SK-N-SH treated with all-trans-retinoic acid at 6 μM for 48 hours (cell line): Measurements from ENCODE around the gene PVALB.

Experiments used
- ATAC-seq: fragments of 200-7000 bp; cut with Tn5 transposase; 3 replicates; pipeline ENCODE4 v1.9.1; 2020; ENCODE audit warnings: mild to moderate bottlenecking, moderate library complexity
- ARNTL ChIP-seq: fragments of 450-650 bp; formaldehyde crosslinking; IDR thresholded peaks from 2 replicates; pipeline ENCODE4 v1.5.0; 2020; ENCODE audit warnings: low read depth, mild to moderate bottlenecking, moderate library complexity, borderline replicate concordance
- BACH2 ChIP-seq: fragments of 250-450 bp; sonication (Bioruptor Pico); IDR thresholded peaks from 2 replicates; pipeline ENCODE4 v1.9.0; 2021; ENCODE audit warnings: mild to moderate bottlenecking, borderline replicate concordance
- CSDC2 ChIP-seq: fragments of 250-450 bp; sonication (Bioruptor Pico); IDR thresholded peaks from 2 replicates; pipeline ENCODE4 v1.5.0; 2020; ENCODE audit warnings: mild to moderate bottlenecking, moderate library complexity
- CSRNP3 ChIP-seq: fragments of 250-450 bp; sonication (Bioruptor Pico); IDR thresholded peaks from 2 replicates; pipeline ENCODE4 v1.5.1; 2021; ENCODE audit warnings: mild to moderate bottlenecking, moderate library complexity
- ESRRG ChIP-seq: fragments of 250-450 bp; sonication (Bioruptor Pico); IDR thresholded peaks from 2 replicates; pipeline ENCODE4 v1.6.1; 2021; ENCODE audit warnings: mild to moderate bottlenecking
- GLIS3 ChIP-seq: fragments of 250-450 bp; sonication (Bioruptor Pico); IDR thresholded peaks from 2 replicates; pipeline ENCODE4 v1.5.0; 2020; ENCODE audit warnings: mild to moderate bottlenecking, moderate library complexity
- ISL1 ChIP-seq: fragments of 250-450 bp; sonication (Bioruptor Pico); IDR thresholded peaks from 2 replicates; pipeline ENCODE4 v2.1.2; 2022; ENCODE audit warnings: mild to moderate bottlenecking, moderate library complexity
- OSR1 ChIP-seq: fragments of 250-450 bp; sonication (Bioruptor Pico); IDR thresholded peaks from 2 replicates; pipeline ENCODE4 v1.8.0; 2022; ENCODE audit warnings: moderate library complexity, mild to moderate bottlenecking, inconsistent platforms
- POU6F1 ChIP-seq: fragments of 250-450 bp; sonication (Bioruptor Pico); IDR thresholded peaks from 2 replicates; pipeline ENCODE4 v1.8.0; 2021; ENCODE audit warnings: low read depth, mild to moderate bottlenecking, moderate library complexity, borderline replicate concordance
- PPARA ChIP-seq: fragments of 250-450 bp; sonication (Bioruptor Pico); IDR thresholded peaks from 2 replicates; pipeline ENCODE4 v1.5.0; 2020; ENCODE audit warnings: mild to moderate bottlenecking, borderline replicate concordance
- RARB ChIP-seq: fragments of 250-450 bp; sonication (Bioruptor Pico); IDR thresholded peaks from 2 replicates; pipeline ENCODE4 v1.8.0; 2021; ENCODE audit warnings: mild to moderate bottlenecking, moderate library complexity
- SNAI2 ChIP-seq: fragments of 250-450 bp; sonication (Bioruptor Pico); IDR thresholded peaks from 2 replicates; pipeline ENCODE4 v1.5.0; 2020; ENCODE audit warnings: mild to moderate bottlenecking, moderate library complexity
- TCF4 ChIP-seq: fragments of 250-450 bp; sonication (Bioruptor Pico); IDR thresholded peaks from 2 replicates; pipeline ENCODE4 v1.8.0; 2021; ENCODE audit warnings: mild to moderate bottlenecking, moderate library complexity, borderline replicate concordance
- TOX ChIP-seq: fragments of 250-450 bp; sonication (Bioruptor Pico); IDR thresholded peaks from 2 replicates; pipeline ENCODE4 v1.8.0; 2021; ENCODE audit warnings: mild to moderate bottlenecking, moderate library complexity, borderline replicate concordance
- ZC3H10 ChIP-seq: fragments of 250-450 bp; sonication (Bioruptor Pico); IDR thresholded peaks from 2 replicates; pipeline ENCODE4 v1.5.1; 2021; ENCODE audit warnings: mild to moderate bottlenecking, moderate library complexity
- ZFP3 ChIP-seq: fragments of 250-450 bp; sonication (Bioruptor Pico); IDR thresholded peaks from 2 replicates; pipeline ENCODE4 v1.5.0; 2020; ENCODE audit warnings: mild to moderate bottlenecking, moderate library complexity
- ZFP30 ChIP-seq: fragments of 450-650 bp; formaldehyde crosslinking; IDR thresholded peaks from 2 replicates; pipeline ENCODE4 v1.5.0; 2022; ENCODE audit warnings: mild to moderate bottlenecking, moderate library complexity
- ZNF70 ChIP-seq: fragments of 450-650 bp; formaldehyde crosslinking; IDR thresholded peaks from 2 replicates; pipeline ENCODE4 v1.5.0; 2020; ENCODE audit warnings: mild to moderate bottlenecking, moderate library complexity
- ZNF8 ChIP-seq: fragments of 450-650 bp; formaldehyde crosslinking; IDR thresholded peaks from 2 replicates; pipeline ENCODE4 v1.5.0; 2020; ENCODE audit warnings: mild to moderate bottlenecking, moderate library complexity
- TF ChIP-seq, protein P1 (sequence below): fragments of 250-450 bp; sonication (Bioruptor Pico); IDR thresholded peaks from 2 replicates; pipeline ENCODE4 v1.5.1; 2020; ENCODE audit warnings: low read depth, mild to moderate bottlenecking, moderate library complexity
- TF ChIP-seq, protein P2 (sequence below): fragments of 250-450 bp; sonication (Bioruptor Pico); IDR thresholded peaks from 2 replicates; pipeline ENCODE4 v1.5.0; 2020; ENCODE audit warnings: mild to moderate bottlenecking, moderate library complexity
- TF ChIP-seq, protein P3 (sequence below): fragments of 250-450 bp; sonication (Bioruptor Pico); IDR thresholded peaks from 2 replicates; pipeline ENCODE4 v1.8.0; 2020; ENCODE audit warnings: mild to moderate bottlenecking, moderate library complexity, borderline replicate concordance

Gene PVALB

DNA sequence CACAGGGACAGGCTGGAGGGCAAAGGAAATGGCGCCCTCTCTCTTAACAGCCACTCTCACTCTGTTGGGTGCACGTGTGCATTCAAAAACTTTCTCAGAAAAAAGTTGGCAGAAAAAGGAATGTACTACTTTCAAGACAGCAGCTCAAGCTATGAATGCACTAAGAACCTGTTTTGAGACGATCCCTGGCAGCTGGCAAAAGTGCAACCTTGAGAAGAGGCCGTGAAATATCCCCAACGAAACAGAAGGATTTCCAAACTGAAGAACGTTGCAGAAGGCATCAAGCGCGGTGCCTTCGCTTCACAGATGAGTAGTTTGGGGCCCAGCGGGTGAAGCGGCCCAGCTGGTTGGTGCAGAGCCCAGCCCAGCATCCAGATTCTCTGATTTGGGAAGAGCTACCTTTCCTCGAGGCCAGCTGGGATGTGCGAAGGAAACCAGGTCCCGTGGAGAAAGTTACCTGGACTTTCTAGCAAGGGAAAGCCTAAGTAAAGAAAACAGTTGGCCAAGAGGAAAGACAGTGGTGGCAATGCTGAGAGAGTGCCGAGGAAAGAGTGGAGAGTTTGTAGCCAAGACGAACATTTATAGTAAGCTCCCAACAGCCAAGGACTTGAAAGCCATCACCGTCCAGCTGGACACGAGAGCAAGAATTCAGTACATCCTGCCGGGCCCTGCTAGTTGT, 57.2 kb downstream of the PVALB start:
- TF ChIP-seq PPARA (no peak), SNAI2 (CRISPR knock-in tag) (no peak), ARNTL (CRISPR knock-in tag) (no peak), ISL1 (no peak), ESRRG (CRISPR knock-in tag) (no peak), ZNF70 (no peak), ZFP30 (CRISPR knock-in tag) (no peak), CSRNP3 (CRISPR knock-in tag) (no peak), TOX (CRISPR knock-in tag) (no peak), OSR1 (CRISPR knock-in tag) (no peak), POU6F1 (no peak), RARB (no peak), ZNF8 (CRISPR knock-in tag) (no peak), ZC3H10 (CRISPR knock-in tag) (no peak), TCF4 (CRISPR knock-in tag) (no peak), GLIS3 (CRISPR knock-in tag) (no peak)
- TF ChIP-seq, protein P1, sequence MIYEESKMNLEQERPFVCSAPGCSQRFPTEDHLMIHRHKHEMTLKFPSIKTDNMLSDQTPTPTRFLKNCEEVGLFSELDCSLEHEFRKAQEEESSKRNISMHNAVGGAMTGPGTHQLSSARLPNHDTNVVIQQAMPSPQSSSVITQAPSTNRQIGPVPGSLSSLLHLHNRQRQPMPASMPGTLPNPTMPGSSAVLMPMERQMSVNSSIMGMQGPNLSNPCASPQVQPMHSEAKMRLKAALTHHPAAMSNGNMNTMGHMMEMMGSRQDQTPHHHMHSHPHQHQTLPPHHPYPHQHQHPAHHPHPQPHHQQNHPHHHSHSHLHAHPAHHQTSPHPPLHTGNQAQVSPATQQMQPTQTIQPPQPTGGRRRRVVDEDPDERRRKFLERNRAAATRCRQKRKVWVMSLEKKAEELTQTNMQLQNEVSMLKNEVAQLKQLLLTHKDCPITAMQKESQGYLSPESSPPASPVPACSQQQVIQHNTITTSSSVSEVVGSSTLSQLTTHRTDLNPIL (CRISPR knock-in tag), result no peak
- TF ChIP-seq, protein P2, sequence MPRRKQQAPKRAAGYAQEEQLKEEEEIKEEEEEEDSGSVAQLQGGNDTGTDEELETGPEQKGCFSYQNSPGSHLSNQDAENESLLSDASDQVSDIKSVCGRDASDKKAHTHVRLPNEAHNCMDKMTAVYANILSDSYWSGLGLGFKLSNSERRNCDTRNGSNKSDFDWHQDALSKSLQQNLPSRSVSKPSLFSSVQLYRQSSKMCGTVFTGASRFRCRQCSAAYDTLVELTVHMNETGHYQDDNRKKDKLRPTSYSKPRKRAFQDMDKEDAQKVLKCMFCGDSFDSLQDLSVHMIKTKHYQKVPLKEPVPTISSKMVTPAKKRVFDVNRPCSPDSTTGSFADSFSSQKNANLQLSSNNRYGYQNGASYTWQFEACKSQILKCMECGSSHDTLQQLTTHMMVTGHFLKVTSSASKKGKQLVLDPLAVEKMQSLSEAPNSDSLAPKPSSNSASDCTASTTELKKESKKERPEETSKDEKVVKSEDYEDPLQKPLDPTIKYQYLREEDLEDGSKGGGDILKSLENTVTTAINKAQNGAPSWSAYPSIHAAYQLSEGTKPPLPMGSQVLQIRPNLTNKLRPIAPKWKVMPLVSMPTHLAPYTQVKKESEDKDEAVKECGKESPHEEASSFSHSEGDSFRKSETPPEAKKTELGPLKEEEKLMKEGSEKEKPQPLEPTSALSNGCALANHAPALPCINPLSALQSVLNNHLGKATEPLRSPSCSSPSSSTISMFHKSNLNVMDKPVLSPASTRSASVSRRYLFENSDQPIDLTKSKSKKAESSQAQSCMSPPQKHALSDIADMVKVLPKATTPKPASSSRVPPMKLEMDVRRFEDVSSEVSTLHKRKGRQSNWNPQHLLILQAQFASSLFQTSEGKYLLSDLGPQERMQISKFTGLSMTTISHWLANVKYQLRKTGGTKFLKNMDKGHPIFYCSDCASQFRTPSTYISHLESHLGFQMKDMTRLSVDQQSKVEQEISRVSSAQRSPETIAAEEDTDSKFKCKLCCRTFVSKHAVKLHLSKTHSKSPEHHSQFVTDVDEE (CRISPR knock-in tag), result no peak
- no peak for ATAC-seq

DNA sequence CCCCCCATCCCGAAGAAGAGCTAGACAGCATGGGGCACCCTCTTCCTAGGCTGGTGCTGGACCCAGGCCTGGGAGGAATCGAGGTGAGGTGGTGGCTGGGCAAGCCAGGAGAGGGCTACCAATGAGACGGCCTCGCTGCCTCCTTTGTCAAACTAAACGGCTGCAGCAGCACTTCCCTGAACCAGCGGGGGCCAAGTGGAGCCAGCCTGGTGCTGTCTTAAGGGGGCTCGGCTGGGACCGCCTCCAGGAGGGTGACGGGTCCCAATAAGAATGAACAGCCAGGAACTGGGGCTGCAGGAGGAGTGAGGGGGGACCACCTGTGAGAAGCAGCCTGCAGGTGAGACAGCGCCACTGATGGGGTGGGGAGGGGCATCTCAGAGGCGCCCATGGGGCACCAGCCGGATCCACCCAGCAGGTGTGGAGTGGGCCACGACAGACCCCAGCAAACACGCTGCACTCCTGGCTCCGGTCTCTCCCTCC, 58.0 kb downstream of the PVALB start:
- no peak for ATAC-seq
- TF ChIP-seq PPARA (no peak), GLIS3 (CRISPR knock-in tag) (no peak), BACH2 (no peak), CSDC2 (CRISPR knock-in tag) (no peak), ZNF8 (CRISPR knock-in tag) (no peak), ZNF70 (no peak), ISL1 (no peak), OSR1 (CRISPR knock-in tag) (no peak), CSRNP3 (CRISPR knock-in tag) (no peak), ZC3H10 (CRISPR knock-in tag) (no peak), TOX (CRISPR knock-in tag) (no peak), ZFP3 (no peak), ESRRG (CRISPR knock-in tag) (no peak)
- TF ChIP-seq, protein P1 (CRISPR knock-in tag), result no peak
- TF ChIP-seq, protein P2 (CRISPR knock-in tag), result no peak
- TF ChIP-seq, protein P3, sequence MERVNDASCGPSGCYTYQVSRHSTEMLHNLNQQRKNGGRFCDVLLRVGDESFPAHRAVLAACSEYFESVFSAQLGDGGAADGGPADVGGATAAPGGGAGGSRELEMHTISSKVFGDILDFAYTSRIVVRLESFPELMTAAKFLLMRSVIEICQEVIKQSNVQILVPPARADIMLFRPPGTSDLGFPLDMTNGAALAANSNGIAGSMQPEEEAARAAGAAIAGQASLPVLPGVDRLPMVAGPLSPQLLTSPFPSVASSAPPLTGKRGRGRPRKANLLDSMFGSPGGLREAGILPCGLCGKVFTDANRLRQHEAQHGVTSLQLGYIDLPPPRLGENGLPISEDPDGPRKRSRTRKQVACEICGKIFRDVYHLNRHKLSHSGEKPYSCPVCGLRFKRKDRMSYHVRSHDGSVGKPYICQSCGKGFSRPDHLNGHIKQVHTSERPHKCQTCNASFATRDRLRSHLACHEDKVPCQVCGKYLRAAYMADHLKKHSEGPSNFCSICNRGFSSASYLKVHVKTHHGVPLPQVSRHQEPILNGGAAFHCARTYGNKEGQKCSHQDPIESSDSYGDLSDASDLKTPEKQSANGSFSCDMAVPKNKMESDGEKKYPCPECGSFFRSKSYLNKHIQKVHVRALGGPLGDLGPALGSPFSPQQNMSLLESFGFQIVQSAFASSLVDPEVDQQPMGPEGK, result no peak
